OCI-LY7 (cell line): ENCODE data around the gene AHCYL1. TPM values are rescaled to one million over a fixed set of nuclear protein-coding genes. Genes with fewer than 3 reads are reported as not detected.

Source experiments
- BruUV-seq: library from RNA; stranded (reverse); fragments of 400-500 nt; replicated peaks from 2 replicates; lab custom pipeline; 2021; lab: Mats Ljungman, UMichigan
- CTCF ChIA-PET: fragments of 300-600 bp; sonication (Branson Sonifier 250); formaldehyde crosslinking; loops from one replicate; lab custom pipeline; 2022; ENCODE audit warnings: antibody characterized with exemption; ENCODE audit not compliant: unreplicated experiment; lab: Charles Lee
- POLR2A ChIA-PET: fragments of 300-600 bp; sonication (Branson Sonifier 250); formaldehyde crosslinking; loops from one replicate; lab custom pipeline; 2022; ENCODE audit warnings: antibody characterized with exemption; lab: Charles Lee
- DNase-seq: peaks from one replicate; pipeline ENCODE4 v3.0.0-alpha.2; 2015; ENCODE audit warnings: low spot score
- H2AFZ ChIP-seq: fragments of 200-600 bp; sonication (generic), shearing (Covaris generic); 2 replicates; pipeline ENCODE4 v1.6.1; 2014; ENCODE audit warnings: mild to moderate bottlenecking, antibody characterized with exemption, low read length, moderate library complexity
- H3K27ac ChIP-seq: fragments of 200-600 bp; sonication (generic); 2 replicates; pipeline ENCODE4 v1.5.1; 2014; ENCODE audit warnings: mixed run types, low read depth, mild to moderate bottlenecking, moderate library complexity, low read length, inconsistent platforms; ENCODE audit not compliant: poor library complexity, severe bottlenecking
- H3K36me3 ChIP-seq: fragments of 200-600 bp; sonication (generic); 2 replicates; pipeline ENCODE4 v1.6.1; 2014; ENCODE audit warnings: mild to moderate bottlenecking, antibody characterized with exemption, low read length, moderate library complexity, mixed read lengths; ENCODE audit not compliant: insufficient read depth
- H3K4me1 ChIP-seq: fragments of 200-600 bp; sonication (generic); 2 replicates; pipeline ENCODE4 v1.5.1; 2014; ENCODE audit warnings: mild to moderate bottlenecking, low read length; ENCODE audit not compliant: insufficient read depth, poor library complexity, severe bottlenecking
- H3K4me2 ChIP-seq: fragments of 200-600 bp; sonication (generic); 2 replicates; pipeline ENCODE4 v1.6.1; 2014; ENCODE audit warnings: mild to moderate bottlenecking, low read length
- H3K4me3 ChIP-seq: fragments of 200-600 bp; sonication (generic); 2 replicates; pipeline ENCODE4 v1.5.1; 2014; ENCODE audit warnings: mild to moderate bottlenecking, low read depth, low read length; ENCODE audit not compliant: poor library complexity, severe bottlenecking
- H3K79me2 ChIP-seq: fragments of 200-600 bp; sonication (generic); 2 replicates; pipeline ENCODE4 v1.6.1; 2016; ENCODE audit warnings: low read depth, mild to moderate bottlenecking, low read length, moderate library complexity, mixed read lengths; ENCODE audit not compliant: insufficient read depth
- H3K9me2 ChIP-seq: fragments of 200-600 bp; sonication (generic); 2 replicates; pipeline ENCODE4 v1.6.1; 2016; ENCODE audit warnings: mild to moderate bottlenecking, low read length, mixed read lengths; ENCODE audit not compliant: insufficient read depth
- H3K9me3 ChIP-seq: fragments of 200-600 bp; sonication (generic); 2 replicates; pipeline ENCODE4 v1.6.1; 2014; ENCODE audit warnings: mild to moderate bottlenecking, mixed run types, low read length, mixed read lengths
- H4K20me1 ChIP-seq: fragments of 200-600 bp; sonication (generic); 2 replicates; pipeline ENCODE4 v1.6.1; 2014; ENCODE audit warnings: mild to moderate bottlenecking, antibody characterized with exemption, low read length, moderate library complexity, mixed read lengths; ENCODE audit not compliant: insufficient read depth
- CTCF ChIP-seq: fragments of 200-600 bp; sonication (generic); conservative IDR thresholded peaks from 2 replicates; pipeline ENCODE4 v1.5.1; 2014; ENCODE audit warnings: mild to moderate bottlenecking, antibody characterized with exemption, low read length, moderate library complexity, mixed read lengths
- EZH2phosphoT487 ChIP-seq: fragments of 200-600 bp; sonication (generic); IDR thresholded peaks from 2 replicates; pipeline ENCODE4 v1.6.1; 2018; ENCODE audit warnings: low read depth, borderline replicate concordance, mild to moderate bottlenecking, mixed run types, antibody characterized with exemption, low read length, moderate library complexity, mixed read lengths
- intact Hi-C: fragments of 100-400 bp; cut with micrococcal nuclease; formaldehyde crosslinking; loops from one replicate; pipeline ENCODE4 v1.10.0; 2022; ENCODE audit not compliant: unreplicated experiment
- total RNA-seq, 2 experiments: library from RNA; depleted of rRNA in 1 of 2; stranded (reverse); fragments of >200 nt in 1 of 2; shearing (Covaris generic) in 1 of 2; gene quantifications; 2 replicates each; pipeline ENCODE4 v1.2.3, GENCODE V29; 2014 to 2022

AHCYL1 gene
- total RNA-seq, 2 experiments from 2014 or later: 20.5 to 45.5 TPM

GRCh38 chr1:109997204-109997866 is 12.8 kb downstream of the AHCYL1 start:
- no peak overlapping the region for H3K4me3 ChIP-seq
- no peaks in the 10 kb centered on the region for H3K9me2 ChIP-seq
- peaks cover 8% of the 10 kb centered on the region; the same call in 1 of the 2 replicates for H3K36me3 ChIP-seq
- no peak overlapping the region for H2AFZ ChIP-seq
- ChIA-PET POLR2A (interaction anchor here (1.8 kb wide), 1 partner anchor 9 kb away, joined by 7 read pairs; no protein-coding TSS in a partner anchor), CTCF (interaction anchor here (0.9 kb wide), 1 partner anchor 12 kb away, joined by 3 read pairs; no protein-coding TSS in a partner anchor)
- BruUV-seq: no TSS peak
- no peak overlapping the region for H3K27ac ChIP-seq
- TF ChIP-seq CTCF (no peak), EZH2phosphoT487 (no peak)
- H3K9me3 ChIP-seq: no peaks in the 10 kb centered on the region
- H3K4me2 ChIP-seq: no peak overlapping the region
- no peaks in the 10 kb centered on the region for H4K20me1 ChIP-seq
- H3K4me1 ChIP-seq: no peaks in the 10 kb centered on the region
- no peak for DNase-seq
- H3K79me2 ChIP-seq: no peaks in the 10 kb centered on the region
- intact Hi-C loops: no loop called here

GRCh38 chr1:109997867-109998229 is 13.3 kb downstream of the AHCYL1 start:
- no peak overlapping the region for H2AFZ ChIP-seq
- H3K4me1 ChIP-seq: no peaks in the 10 kb centered on the region
- no peaks in the 10 kb centered on the region for H3K79me2 ChIP-seq
- H3K4me3 ChIP-seq: no peak overlapping the region
- TF ChIP-seq CTCF (no peak), EZH2phosphoT487 (no peak)
- no TSS peak for BruUV-seq
- ChIA-PET POLR2A (interaction anchor here (1.8 kb wide), 1 partner anchor 9 kb away, joined by 7 read pairs; no protein-coding TSS in a partner anchor), CTCF (interaction anchor here (0.9 kb wide), 1 partner anchor 12 kb away, joined by 3 read pairs; no protein-coding TSS in a partner anchor)
- no peak overlapping the region for H3K27ac ChIP-seq
- no peak overlapping the region for H3K4me2 ChIP-seq
- no peaks in the 10 kb centered on the region for H3K9me2 ChIP-seq
- no peak for DNase-seq
- no peaks in the 10 kb centered on the region for H3K9me3 ChIP-seq
- peaks cover 8% of the 10 kb centered on the region; the same call in 1 of the 2 replicates for H3K36me3 ChIP-seq
- intact Hi-C loops: no loop called here
- H4K20me1 ChIP-seq: no peaks in the 10 kb centered on the region

- H2AFZ ChIP-seq: no peak overlapping the region
- 0 out of 2 replicates have a peak, but pooled peaks cover 3% of the 10 kb centered on the region for H4K20me1 ChIP-seq
- BruUV-seq: no TSS peak
- no peak for DNase-seq
- no peak overlapping the region for H3K4me2 ChIP-seq
- no peak for TF ChIP-seq CTCF
- no peak for TF ChIP-seq EZH2phosphoT487
- CTCF ChIA-PET: no interaction called here
- peaks cover 4% of the 10 kb centered on the region; the same call in 1 of the 2 replicates for H3K79me2 ChIP-seq
- H3K27ac ChIP-seq: no peak overlapping the region
- no peaks in the 10 kb centered on the region for H3K36me3 ChIP-seq
- no peak overlapping the region for H3K4me3 ChIP-seq
- H3K4me1 ChIP-seq: peaks cover 26% of the 10 kb centered on the region
- intact Hi-C loops: no loop called here
- POLR2A ChIA-PET: no interaction called here
- H3K9me2 ChIP-seq: no peaks in the 10 kb centered on the region
- H3K9me3 ChIP-seq: no peaks in the 10 kb centered on the region
These were observed 18.1 kb downstream of the AHCYL1 start for GRCh38 chr1:110002695-110003094.
